PC-3 (cell line): Measurements from ENCODE around the gene ADD3. TPM values are rescaled to one million over a fixed set of nuclear protein-coding genes. Genes with fewer than 3 reads are reported as not detected.

ENCODE experiments used
- ATAC-seq: fragments of 200-7000 bp; cut with Tn5 transposase; 2 replicates; pipeline ENCODE4 v1.9.1; 2020; ENCODE audit warnings: mild to moderate bottlenecking, moderate library complexity
- BruUV-seq: library from RNA; stranded (reverse); fragments of 400-500 nt; replicated peaks from 2 replicates; lab custom pipeline; 2021; lab: Mats Ljungman, UMichigan
- CTCF ChIA-PET: fragments of 300-600 bp; sonication (Branson Sonifier 250); formaldehyde crosslinking; loops from one replicate; lab custom pipeline; 2022; ENCODE audit warnings: antibody characterized with exemption; lab: Charles Lee
- POLR2A ChIA-PET: fragments of 300-600 bp; sonication (Branson Sonifier 250); formaldehyde crosslinking; loops from one replicate; lab custom pipeline; 2022; ENCODE audit warnings: antibody characterized with exemption; ENCODE audit not compliant: unreplicated experiment; lab: Charles Lee
- DNase-seq: peaks from one replicate; pipeline ENCODE4 v3.0.0-alpha.2; 2015
- H2AFZ ChIP-seq: fragments of 300-600 bp; sonication (generic); 2 replicates; pipeline ENCODE4 v1.6.0; 2016; ENCODE audit warnings: antibody characterized with exemption, low read length
- H3F3A ChIP-seq: fragments of 300-600 bp; sonication (generic); one replicate; pipeline ENCODE4 v1.6.0; 2017; ENCODE audit warnings: antibody characterized with exemption, low read length, control low read depth, mild to moderate bottlenecking; ENCODE audit not compliant: unreplicated experiment
- H3K27ac ChIP-seq: fragments of 300-600 bp; sonication (generic); 2 replicates; pipeline ENCODE4 v1.5.1; 2016; ENCODE audit warnings: mild to moderate bottlenecking, low read length
- H3K27me3 ChIP-seq: fragments of 300-600 bp; sonication (generic); 2 replicates; pipeline ENCODE4 v1.6.1; 2016; ENCODE audit warnings: low read length, mixed read lengths
- H3K36me3 ChIP-seq: fragments of 300-600 bp; sonication (generic); 2 replicates; pipeline ENCODE4 v1.6.1; 2016; ENCODE audit warnings: low read depth, mixed run types, low read length, mixed read lengths
- H3K4me1 ChIP-seq: fragments of 300-600 bp; sonication (generic); 2 replicates; pipeline ENCODE4 v1.5.1; 2016; ENCODE audit warnings: low read length; ENCODE audit not compliant: insufficient read depth
- H3K4me2 ChIP-seq: fragments of 300-600 bp; sonication (generic); 2 replicates; pipeline ENCODE4 v1.6.0; 2016; ENCODE audit warnings: low read length
- H3K4me3 ChIP-seq: fragments of 300-600 bp; sonication (generic); 2 replicates; pipeline ENCODE4 v1.5.1; 2016; ENCODE audit warnings: mild to moderate bottlenecking, low read length, mixed read lengths
- H3K79me2 ChIP-seq: fragments of 300-600 bp; sonication (generic); 2 replicates; pipeline ENCODE4 v1.6.1; 2017; ENCODE audit warnings: low read length, mixed read lengths
- H3K9ac ChIP-seq: fragments of 300-600 bp; sonication (generic); 2 replicates; pipeline ENCODE4 v1.6.0; 2016; ENCODE audit warnings: mild to moderate bottlenecking, low read length
- H3K9me2 ChIP-seq: fragments of 300-600 bp; sonication (generic); replicated peaks from 2 replicates; pipeline ENCODE4 v1.6.1; 2016; ENCODE audit warnings: mixed run types, low read length, mixed read lengths
- H3K9me3 ChIP-seq: fragments of 300-600 bp; sonication (generic); 2 replicates; pipeline ENCODE4 v1.6.1; 2016; ENCODE audit warnings: low read length, mixed read lengths
- H4K20me1 ChIP-seq: fragments of 300-600 bp; sonication (generic); 2 replicates; pipeline ENCODE4 v1.6.1; 2016; ENCODE audit warnings: low read length, mixed read lengths
- EZH2 ChIP-seq: fragments of 300-600 bp; sonication (generic); IDR thresholded peaks from one replicate; pipeline ENCODE4 v1.6.1; 2017; ENCODE audit warnings: antibody characterized with exemption, mild to moderate bottlenecking, low read length; ENCODE audit not compliant: unreplicated experiment
- EZH2phosphoT487 ChIP-seq: fragments of 300-600 bp; sonication (generic); IDR thresholded peaks from 2 replicates; pipeline ENCODE4 v1.6.1; 2018; ENCODE audit warnings: mild to moderate bottlenecking, antibody characterized with exemption, low read length, borderline replicate concordance
- intact Hi-C: fragments of 100-400 bp; cut with micrococcal nuclease; formaldehyde crosslinking; loops from 2 replicates; pipeline ENCODE4 v1.9.0; 2023
- total RNA-seq: library from RNA; depleted of rRNA; stranded (reverse); fragments of >200 nt; gene quantifications from 2 replicates; pipeline ENCODE4 v1.2.3, GENCODE V29; 2014
- TF ChIP-seq, protein P1 (sequence below): fragments of 300-600 bp; sonication (generic); conservative IDR thresholded peaks from 2 replicates; pipeline ENCODE4 v1.5.1; 2017; ENCODE audit warnings: antibody characterized with exemption, low read depth, mild to moderate bottlenecking, low read length

ADD3 gene
- total RNA-seq, 1 experiment from 2014 or later, result 25.7 TPM

DNA sequence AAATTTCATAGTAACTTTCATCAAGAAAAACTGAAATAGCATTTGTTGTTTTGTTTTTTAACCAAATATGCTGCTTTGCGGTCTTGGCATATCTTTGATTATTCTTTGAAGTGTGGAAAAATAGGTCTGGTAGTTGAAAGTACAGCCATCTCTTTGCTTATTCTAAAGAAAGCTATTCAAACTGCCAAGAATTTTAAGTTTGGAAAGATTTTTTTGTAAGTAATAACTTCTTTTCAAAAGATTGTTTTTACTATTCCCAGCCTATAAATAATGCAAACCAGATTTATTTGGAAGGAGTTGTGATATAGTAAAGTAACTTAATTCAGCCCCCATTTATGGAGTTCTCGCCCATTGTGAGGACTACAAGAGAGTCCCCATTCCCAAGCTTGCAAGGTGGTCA, 87.0 kb downstream of the ADD3 start:
- CTCF ChIA-PET, result no interaction called here
- no peaks in the 10 kb centered on the region for H3K79me2 ChIP-seq

DNA sequence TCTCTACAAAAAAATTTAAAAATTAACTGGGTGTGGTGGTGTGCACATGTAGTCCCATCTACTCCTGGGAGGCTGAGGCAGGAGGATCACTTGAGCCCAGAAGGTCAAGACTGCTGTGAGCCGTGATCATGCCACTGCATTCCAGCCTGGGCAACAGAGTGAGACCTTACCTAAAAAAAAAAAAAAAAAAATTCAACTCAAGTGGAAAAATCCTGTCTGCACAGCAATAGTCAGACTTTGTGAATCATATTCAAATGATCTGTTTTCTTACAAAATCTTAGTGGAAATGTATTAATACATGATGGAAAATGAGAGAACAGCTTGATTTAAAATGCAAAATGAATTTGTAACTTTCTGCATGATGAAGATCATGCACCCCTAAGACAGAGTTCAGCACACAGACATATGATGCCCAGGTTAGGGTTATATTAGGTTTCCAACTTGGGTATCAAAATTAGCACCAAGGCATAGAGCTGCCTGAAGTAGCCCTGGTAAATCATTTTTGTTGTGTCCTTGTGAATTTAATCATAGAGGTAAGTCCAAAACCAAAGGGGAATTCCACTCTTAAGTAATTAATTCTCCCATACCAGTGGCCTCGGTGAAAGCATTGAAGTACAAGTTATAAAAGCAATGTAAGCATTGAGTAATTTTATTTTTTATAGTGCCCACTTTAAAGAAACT, 93.8 kb downstream of the ADD3 start:
- H3K4me2 ChIP-seq, result no peak overlapping the region
- intact Hi-C loops, result no loop called here
- no peak overlapping the region for H2AFZ ChIP-seq
- POLR2A ChIA-PET, result no interaction called here
- TF ChIP-seq EZH2phosphoT487, result no peak
- TF ChIP-seq, protein P1, sequence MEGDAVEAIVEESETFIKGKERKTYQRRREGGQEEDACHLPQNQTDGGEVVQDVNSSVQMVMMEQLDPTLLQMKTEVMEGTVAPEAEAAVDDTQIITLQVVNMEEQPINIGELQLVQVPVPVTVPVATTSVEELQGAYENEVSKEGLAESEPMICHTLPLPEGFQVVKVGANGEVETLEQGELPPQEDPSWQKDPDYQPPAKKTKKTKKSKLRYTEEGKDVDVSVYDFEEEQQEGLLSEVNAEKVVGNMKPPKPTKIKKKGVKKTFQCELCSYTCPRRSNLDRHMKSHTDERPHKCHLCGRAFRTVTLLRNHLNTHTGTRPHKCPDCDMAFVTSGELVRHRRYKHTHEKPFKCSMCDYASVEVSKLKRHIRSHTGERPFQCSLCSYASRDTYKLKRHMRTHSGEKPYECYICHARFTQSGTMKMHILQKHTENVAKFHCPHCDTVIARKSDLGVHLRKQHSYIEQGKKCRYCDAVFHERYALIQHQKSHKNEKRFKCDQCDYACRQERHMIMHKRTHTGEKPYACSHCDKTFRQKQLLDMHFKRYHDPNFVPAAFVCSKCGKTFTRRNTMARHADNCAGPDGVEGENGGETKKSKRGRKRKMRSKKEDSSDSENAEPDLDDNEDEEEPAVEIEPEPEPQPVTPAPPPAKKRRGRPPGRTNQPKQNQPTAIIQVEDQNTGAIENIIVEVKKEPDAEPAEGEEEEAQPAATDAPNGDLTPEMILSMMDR, result no peak
- TF ChIP-seq EZH2, result no peak
- no peaks in the 10 kb centered on the region for H3K79me2 ChIP-seq
- H3K27me3 ChIP-seq, result no peaks in the 10 kb centered on the region
- no peaks in the 10 kb centered on the region for H3K9me2 ChIP-seq
- no peaks in the 10 kb centered on the region for H3K9me3 ChIP-seq
- no TSS peak for BruUV-seq
- no peak overlapping the region for H3K27ac ChIP-seq
- CTCF ChIA-PET, result interaction anchor here (0.5 kb wide), 1 partner anchor 204 kb away, joined by 7 read pairs; no protein-coding TSS in a partner anchor
- no peak for ATAC-seq
- no peaks in the 10 kb centered on the region; the same call in 1 of the 2 replicates for H3K36me3 ChIP-seq
- H3K9ac ChIP-seq, result no peak overlapping the region
- no peaks in the 10 kb centered on the region for H3F3A ChIP-seq
- DNase-seq, result no peak
- H3K4me1 ChIP-seq, result no peaks in the 10 kb centered on the region
- H3K4me3 ChIP-seq, result no peak overlapping the region
- H4K20me1 ChIP-seq, result no peaks in the 10 kb centered on the region

More for the DNA sequence above, 87.0 kb downstream of the ADD3 start:
- ATAC-seq, result no peak
- POLR2A ChIA-PET, result no interaction called here
- no peaks in the 10 kb centered on the region for H4K20me1 ChIP-seq
- no peaks in the 10 kb centered on the region for H3K27me3 ChIP-seq
- H3K36me3 ChIP-seq, result no peaks in the 10 kb centered on the region
- no peaks in the 10 kb centered on the region for H3K9me3 ChIP-seq
- no peak overlapping the region for H3K4me2 ChIP-seq
- H3K9me2 ChIP-seq, result no peaks in the 10 kb centered on the region
- H2AFZ ChIP-seq, result no peak overlapping the region
- intact Hi-C loops, result no loop called here
- no peak overlapping the region for H3K9ac ChIP-seq
- TF ChIP-seq, protein P1, result no peak
- TF ChIP-seq EZH2phosphoT487, result no peak
- TF ChIP-seq EZH2, result no peak
- DNase-seq, result no peak
- H3F3A ChIP-seq, result no peaks in the 10 kb centered on the region
- H3K27ac ChIP-seq, result no peak overlapping the region
- no peak overlapping the region for H3K4me3 ChIP-seq
- BruUV-seq, result no TSS peak
- H3K4me1 ChIP-seq, result no peaks in the 10 kb centered on the region

DNA sequence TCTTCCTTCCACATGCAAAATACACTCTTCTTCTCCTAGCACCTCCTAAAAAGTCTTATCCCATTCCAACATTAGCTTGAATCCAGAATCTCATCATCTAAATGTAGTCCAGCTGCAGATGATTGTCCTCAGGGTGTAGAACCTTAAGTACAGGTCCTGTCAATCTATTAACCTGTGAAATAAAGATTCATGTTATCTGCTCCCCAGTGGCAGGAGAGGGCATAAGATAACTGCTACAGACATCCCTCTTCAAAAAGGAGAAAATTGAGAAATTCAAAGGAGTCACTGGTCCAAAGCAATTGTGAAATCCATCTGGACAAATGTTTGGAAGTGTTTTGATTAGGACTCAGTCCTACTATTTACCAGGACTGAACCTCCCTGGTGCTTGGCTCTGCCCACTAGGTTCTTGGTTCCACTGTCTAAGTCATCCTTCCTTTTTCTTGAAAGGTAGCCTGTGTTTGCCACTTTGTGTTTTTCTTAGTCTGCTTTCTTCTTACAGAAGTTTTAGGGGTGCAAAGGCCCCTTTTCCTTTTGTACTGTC, 96.2 kb downstream of the ADD3 start:
- POLR2A ChIA-PET, result no interaction called here
- H3K9ac ChIP-seq, result no peak overlapping the region
- H3K4me2 ChIP-seq, result no peak overlapping the region
- no peaks in the 10 kb centered on the region for H3F3A ChIP-seq
- no peaks in the 10 kb centered on the region for H3K9me3 ChIP-seq
- TF ChIP-seq EZH2phosphoT487 (no peak), EZH2 (no peak)
- TF ChIP-seq, protein P1, result no peak
- H2AFZ ChIP-seq, result no peak overlapping the region
- H3K27me3 ChIP-seq, result no peaks in the 10 kb centered on the region
- intact Hi-C loops, result no loop called here
- DNase-seq (no peak), ATAC-seq (no peak)
- H3K27ac ChIP-seq, result no peak overlapping the region
- no peaks in the 10 kb centered on the region for H3K9me2 ChIP-seq
- H3K4me1 ChIP-seq, result no peaks in the 10 kb centered on the region
- no peaks in the 10 kb centered on the region for H4K20me1 ChIP-seq
- H3K4me3 ChIP-seq, result no peak overlapping the region
- H3K79me2 ChIP-seq, result no peaks in the 10 kb centered on the region
- H3K36me3 ChIP-seq, result no peaks in the 10 kb centered on the region; the same call in 1 of the 2 replicates
- CTCF ChIA-PET, result no interaction called here
- no TSS peak for BruUV-seq
